HG03139 (cell line): Measurements from ENCODE around the gene CTIF.
A peak's percentile ranks its signal among the peaks of the same experiment; 100 is the strongest.

Experiments used
- ATAC-seq: cut with Tn5 transposase; IDR thresholded peaks from one replicate; pipeline ENCODE4 v1.9.1; 2021; ENCODE audit not compliant: unreplicated experiment

The CTIF gene

DNA sequence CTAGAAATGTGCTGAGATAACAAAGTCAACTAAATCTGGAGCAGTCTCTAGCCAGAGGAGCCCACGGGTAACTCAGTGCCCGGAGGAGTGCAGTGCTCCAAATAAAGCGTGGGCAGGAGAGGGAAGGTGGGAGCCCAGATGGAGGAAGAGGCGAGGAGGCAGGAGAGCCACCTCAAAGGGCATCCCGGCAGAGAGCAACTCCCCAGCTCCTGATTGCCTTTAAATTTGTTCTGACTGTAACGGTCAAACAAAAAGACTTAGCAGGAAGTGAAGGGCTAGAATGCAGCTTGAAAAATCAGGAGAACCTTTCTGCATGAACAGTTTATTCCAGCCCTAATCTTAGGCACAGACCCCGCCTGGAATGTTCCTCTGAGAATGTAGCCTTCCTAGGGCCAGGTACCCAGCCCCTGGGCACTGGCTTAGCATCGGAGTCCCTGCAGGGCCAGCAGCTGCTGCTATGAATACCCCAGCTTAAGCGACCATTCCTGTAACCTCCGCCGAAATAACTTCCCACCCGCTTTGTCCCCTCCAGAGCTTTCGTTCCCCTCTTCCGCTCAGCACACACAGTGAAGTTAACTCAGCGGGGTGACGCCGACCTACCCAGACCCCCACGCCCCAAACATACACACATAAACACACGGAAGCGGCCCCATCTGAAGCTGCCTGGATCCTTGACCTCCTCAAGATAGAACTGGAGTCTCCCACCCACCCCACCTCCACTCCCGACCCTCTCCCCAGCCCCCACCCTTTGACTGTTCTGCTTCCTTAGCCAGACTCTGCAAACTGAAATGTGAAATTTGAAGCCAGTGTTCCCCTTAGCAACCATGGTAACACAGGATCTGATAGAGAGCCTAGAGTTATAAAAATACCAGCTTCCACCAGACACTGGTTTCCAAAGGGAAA, 288.7 kb downstream of the CTIF start:
- no peak for ATAC-seq

DNA sequence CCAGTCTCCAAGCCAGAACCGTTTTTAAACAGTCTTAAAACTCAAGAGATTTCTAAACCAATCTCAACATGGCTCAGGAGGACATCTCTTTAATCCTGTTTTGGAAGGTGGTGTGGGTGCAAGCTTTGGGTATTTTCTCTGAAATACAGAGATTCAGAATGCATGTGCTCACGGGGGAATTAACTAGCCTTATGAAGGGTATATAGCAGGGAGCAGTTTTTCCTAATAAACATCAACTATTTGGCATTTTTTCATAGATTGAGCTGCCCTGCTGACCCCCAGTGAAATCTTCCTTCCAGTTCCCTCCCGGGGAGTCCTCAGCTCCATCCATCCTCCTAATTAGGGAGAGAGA, 289.3 kb downstream of the CTIF start:
- ATAC-seq: no peak

- ATAC-seq: no peak
These were observed 290.0 kb downstream of the CTIF start for GRCh38 chr18:48828691-48829442.

GRCh38 chr18:48829443-48830149, 290.8 kb downstream of the CTIF start:
- no peak for ATAC-seq

DNA sequence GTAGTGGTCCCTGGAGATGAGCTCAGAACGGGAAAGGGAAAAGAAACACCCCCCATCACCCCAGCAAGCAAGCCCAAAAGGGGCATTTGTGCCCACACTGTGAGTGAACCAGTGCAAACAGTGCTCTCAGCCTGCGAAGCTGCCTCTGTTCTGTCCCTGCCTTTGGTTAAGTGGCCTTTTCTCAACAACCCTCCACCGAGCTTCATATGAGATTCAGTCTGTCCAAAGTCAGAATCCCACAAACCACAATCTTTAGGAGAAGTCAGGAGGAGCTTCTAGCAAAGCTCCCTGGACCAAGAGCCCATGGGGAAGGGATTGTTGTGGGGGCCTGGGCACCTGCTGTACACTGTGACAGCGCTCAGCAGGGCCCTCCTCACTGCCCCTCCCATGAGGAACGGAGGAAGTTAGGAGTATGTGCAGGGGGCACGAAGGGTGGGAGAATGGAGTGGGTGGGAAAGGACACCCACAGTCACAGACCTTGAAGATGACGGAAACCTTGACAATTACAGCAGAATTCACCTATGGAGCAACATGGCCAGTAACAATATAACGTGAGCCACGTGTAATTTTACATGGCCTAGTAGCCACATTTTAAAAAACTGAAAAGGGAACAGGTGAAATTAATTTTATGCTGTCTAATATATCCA, 292.4 kb downstream of the CTIF start:
- ATAC-seq: no peak

- ATAC-seq: no peak
These were observed 293.0 kb downstream of the CTIF start for GRCh38 chr18:48831802-48832201.

DNA sequence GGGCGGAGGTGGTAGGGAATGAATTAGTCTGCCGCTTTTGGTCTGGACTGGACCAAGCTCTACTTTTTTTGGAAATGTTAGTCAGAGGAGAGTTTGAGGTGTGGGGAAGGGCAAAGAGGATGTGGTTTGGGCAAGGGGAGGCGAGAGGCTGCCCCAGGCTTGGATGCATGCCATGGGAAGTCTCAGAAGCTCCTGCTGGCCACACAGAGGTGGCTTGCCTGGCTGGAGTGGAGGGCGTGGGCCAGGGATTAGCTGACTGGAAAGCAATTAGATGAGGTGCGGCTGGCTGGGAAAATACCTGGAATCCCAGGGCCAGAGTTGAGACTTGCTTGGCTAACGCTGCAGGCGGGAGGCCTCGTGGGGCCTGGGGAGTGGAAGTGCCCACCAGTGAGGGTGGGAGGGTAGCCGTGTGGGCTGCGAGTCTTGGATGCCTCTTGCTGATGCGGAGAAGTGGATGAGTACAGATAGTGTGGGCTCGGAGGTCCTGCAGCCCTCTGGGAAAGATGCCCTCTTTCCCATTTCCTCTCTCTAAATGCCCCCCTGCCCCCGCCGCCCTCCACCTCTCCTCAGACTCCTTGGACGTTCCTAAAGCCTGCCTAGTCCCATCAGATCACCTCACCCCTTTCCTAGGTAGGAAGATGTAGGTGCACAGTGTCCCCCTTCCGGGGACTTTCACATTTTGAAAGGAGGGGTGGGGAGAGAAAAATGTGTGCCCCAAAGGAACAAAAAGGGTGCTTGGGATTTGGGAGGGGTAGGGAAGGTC, 294.3 kb downstream of the CTIF start:
- ATAC-seq: no peak

- peak; percentile 72 for ATAC-seq
These were observed 295.0 kb downstream of the CTIF start for GRCh38 chr18:48833701-48834412.

- peak; percentile 45 for ATAC-seq
These were observed 295.7 kb downstream of the CTIF start for GRCh38 chr18:48834413-48835031.

DNA sequence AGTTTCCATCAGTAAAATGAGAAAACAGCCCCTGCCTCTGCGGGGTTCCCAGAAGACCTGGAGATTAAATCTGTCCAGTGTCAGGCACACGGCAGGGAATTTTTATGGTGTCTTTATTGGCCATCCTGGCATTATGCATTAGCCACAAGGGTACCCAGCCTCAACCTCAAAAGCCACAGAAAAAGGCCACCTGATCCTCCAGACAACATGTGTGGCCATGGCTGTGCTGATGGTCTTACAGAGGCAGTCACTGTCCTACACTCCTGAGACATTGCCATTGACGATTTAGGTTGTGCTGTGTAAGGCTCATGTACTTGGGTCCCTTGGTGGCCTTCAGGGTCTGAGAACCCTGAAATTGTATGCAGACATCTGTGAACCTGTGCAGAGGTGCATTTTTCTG, 296.3 kb downstream of the CTIF start:
- no peak for ATAC-seq

DNA sequence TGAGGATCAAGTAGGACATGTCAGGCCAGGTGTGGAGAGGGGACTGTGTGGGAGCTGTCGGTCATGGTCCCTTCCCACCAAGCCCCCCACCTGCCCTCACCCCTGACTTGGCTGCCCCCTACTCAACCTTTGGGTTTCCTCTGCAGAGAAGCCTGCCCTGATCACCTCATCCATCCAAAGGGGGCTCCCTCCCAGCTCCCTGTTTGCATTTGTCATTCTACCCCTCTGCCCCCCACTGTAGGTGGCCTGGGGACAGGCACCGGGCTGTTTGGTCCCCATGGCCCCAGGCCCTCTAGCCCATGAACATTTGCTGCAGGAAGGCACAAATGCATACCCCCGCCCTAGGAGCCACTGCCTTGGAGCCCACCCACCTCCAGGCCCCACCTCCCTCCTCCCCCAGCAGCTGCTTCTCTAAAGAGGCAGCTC, 296.9 kb downstream of the CTIF start:
- ATAC-seq: no peak

DNA sequence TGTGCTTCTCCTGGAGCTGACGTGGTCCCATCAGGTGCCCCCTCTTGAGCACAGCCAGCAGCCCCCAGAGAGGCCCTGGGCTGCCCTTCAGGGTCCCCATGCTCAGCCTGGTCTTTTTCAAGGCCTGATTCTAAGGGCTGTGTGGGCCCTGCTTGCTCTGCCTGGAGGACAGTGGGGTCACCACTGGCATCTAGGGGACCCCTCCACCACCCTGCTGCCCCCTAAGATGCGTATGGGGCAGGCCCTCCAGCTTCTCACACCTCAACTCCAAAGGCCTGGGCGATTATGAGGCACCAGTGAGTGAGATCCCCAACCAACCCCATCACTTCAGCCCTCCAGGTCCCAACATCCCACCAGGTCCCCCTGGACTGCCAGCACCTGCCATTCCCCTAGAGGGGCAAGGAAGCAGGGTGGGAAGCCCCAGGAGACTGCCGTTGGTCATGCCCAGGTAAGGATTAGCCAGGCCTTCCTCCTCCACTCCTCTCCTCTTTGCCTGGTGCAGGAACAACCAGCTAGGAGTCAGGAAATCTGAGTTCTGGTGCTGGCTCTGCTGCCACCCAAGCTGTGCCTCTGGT, 297.5 kb downstream of the CTIF start:
- no peak for ATAC-seq

GRCh38 chr18:48836806-48837615, 298.2 kb downstream of the CTIF start:
- no peak for ATAC-seq

DNA sequence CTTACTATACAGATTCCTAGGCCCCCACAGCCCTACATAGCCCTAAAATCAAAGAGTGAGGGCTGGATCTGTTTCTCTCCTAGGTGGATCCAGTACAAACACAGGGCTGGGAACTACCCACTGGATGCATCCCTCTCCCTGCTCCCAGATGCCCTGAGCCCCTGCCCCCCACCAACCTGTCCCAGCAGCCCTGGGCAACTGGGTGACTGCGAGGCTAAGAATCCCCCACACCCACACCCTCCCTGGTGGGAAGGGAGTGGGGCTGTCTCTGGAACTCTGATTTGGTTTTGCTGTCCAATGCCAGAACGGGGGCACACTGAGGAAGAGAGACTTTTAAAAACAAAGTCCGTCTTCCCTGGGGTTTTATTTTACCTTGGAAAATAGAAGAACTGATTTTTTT, 298.8 kb downstream of the CTIF start:
- ATAC-seq: no peak

- no peak for ATAC-seq
These were observed 299.4 kb downstream of the CTIF start for GRCh38 chr18:48838166-48838775.

- ATAC-seq: no peak
These were observed 300.3 kb downstream of the CTIF start for GRCh38 chr18:48838921-48839818.
